CD4-positive, alpha-beta T cell (primary cell): ENCODE results near the gene VILL. TPM values are rescaled to one million over a fixed set of nuclear protein-coding genes. Genes with fewer than 3 reads are reported as not detected.

Experiments
- ATAC-seq: fragments of 200-7000 bp; cut with Tn5 transposase; one replicate; pipeline ENCODE4 v1.10.0; 2022; ENCODE audit warnings: mild to moderate bottlenecking; ENCODE audit not compliant: poor library complexity
- CTCF ChIA-PET: fragments of 350-600 bp; sonication (Branson Sonifier 250); formaldehyde crosslinking; loops from one replicate; lab custom pipeline; 2021; ENCODE audit warnings: antibody characterized with exemption, inconsistent platforms; lab: Charles Lee
- POLR2A ChIA-PET: fragments of 350-600 bp; sonication (Branson Sonifier 250); formaldehyde crosslinking; loops from one replicate; lab custom pipeline; 2021; ENCODE audit warnings: antibody characterized with exemption, inconsistent platforms; lab: Charles Lee
- DNase-seq, 14 experiments: peaks; one replicate each; pipeline ENCODE4 v3.0.0-alpha.2; 2013 to 2020; ENCODE audit warnings: mixed read lengths in 2 of 14
- H3K27ac ChIP-seq, 2 donors: one replicate each; pipeline versions ENCODE4 v1.5.1 to v1.7.0; 2013; ENCODE audit warnings: low read length in 2 of 2, low read depth in 1 of 2, mild to moderate bottlenecking in 1 of 2
- H3K27me3 ChIP-seq, 2 experiments: 1 replicate in 1 of 2; 2 replicates in 1 of 2; pipeline versions ENCODE4 v1.6.1 to v1.7.0; 2013; ENCODE audit warnings: low read length in 2 of 2, control low read depth in 1 of 2, mild to moderate bottlenecking in 1 of 2, moderate library complexity in 1 of 2; ENCODE audit not compliant: insufficient read depth in 2 of 2, control insufficient read depth in 1 of 2
- H3K36me3 ChIP-seq: one replicate; pipeline ENCODE4 v1.6.1; 2013; ENCODE audit warnings: low read length, control low read depth; ENCODE audit not compliant: insufficient read depth
- H3K4me1 ChIP-seq: one replicate; pipeline ENCODE4 v1.6.1; 2013; ENCODE audit warnings: low read length, control low read depth; ENCODE audit not compliant: insufficient read depth
- H3K4me3 ChIP-seq: one replicate; pipeline ENCODE4 v1.5.1; 2013; ENCODE audit warnings: mild to moderate bottlenecking, low read length, moderate library complexity
- H3K9me3 ChIP-seq, 2 experiments: 1 replicate in 1 of 2; 2 replicates in 1 of 2; pipeline versions ENCODE4 v1.6.1 to v1.7.0; 2013; ENCODE audit warnings: low read length in 2 of 2, mild to moderate bottlenecking in 2 of 2, control low read depth in 1 of 2, moderate library complexity in 1 of 2; ENCODE audit not compliant: control insufficient read depth in 1 of 2, insufficient read depth in 1 of 2
- H3K27ac Mint-ChIP-seq: one replicate; pipeline ENCODE4 v1.8.0; 2020; ENCODE audit warnings: mixed read lengths
- H3K27me3 Mint-ChIP-seq: one replicate; pipeline ENCODE4 v1.8.0; 2021; ENCODE audit warnings: mixed read lengths
- H3K36me3 Mint-ChIP-seq: one replicate; pipeline ENCODE4 v1.8.0; 2021; ENCODE audit warnings: low read depth, mixed read lengths
- H3K4me1 Mint-ChIP-seq: one replicate; pipeline ENCODE4 v1.8.0; 2021; ENCODE audit warnings: low read depth, mixed read lengths
- H3K4me3 Mint-ChIP-seq: one replicate; pipeline ENCODE4 v1.8.0; 2020; ENCODE audit warnings: mild to moderate bottlenecking, mixed read lengths
- H3K9me3 Mint-ChIP-seq: one replicate; pipeline ENCODE4 v1.8.0; 2020; ENCODE audit warnings: mixed read lengths
- CTCF ChIP-seq: fragments of 200-600 bp; IDR thresholded peaks from one replicate; pipeline ENCODE4 v1.8.0; 2022; ENCODE audit warnings: antibody characterized with exemption, mild to moderate bottlenecking
- intact Hi-C, 2 experiments: fragments of 100-400 bp; cut with DNase I in 1 of 2; cut with micrococcal nuclease in 1 of 2; formaldehyde crosslinking; loops; one replicate each; pipeline versions ENCODE4 v1.15.1 to v1.9.0; 2023 to 2025; cut with DNase I, micrococcal nuclease
- total RNA-seq, 174 experiments: library from RNA in 2 of 174; stranded (reverse) in 2 of 174; gene quantifications; one replicate each; pipeline ENCODE4 v1.2.3 and lab custom pipeline; 2021 to 2026

VILL gene
- total RNA-seq, 2 experiments from 2014 or later = 23.2 to 24.4 TPM

GRCh38 chr3:38043486-38043885 lies 52.9 kb downstream of the VILL start:
- Mint-ChIP-seq H3K27me3 (no peaks in the 10 kb centered on the region), H3K36me3 (peaks cover 4% of the 10 kb centered on the region), H3K4me1 (peaks cover 19% of the 10 kb centered on the region), H3K27ac (no peak overlapping the region), H3K9me3 (peaks cover 2% of the 10 kb centered on the region), H3K4me3 (no peak overlapping the region)
- ChIA-PET POLR2A (no interaction called here), CTCF (interaction anchor here (0.7 kb wide), 1 partner anchor 47 kb away, joined by 3 read pairs; no protein-coding TSS in a partner anchor)
- intact Hi-C loops = no loop called here
- no peak for TF ChIP-seq CTCF
- no peaks in the 10 kb centered on the region for H3K27me3 ChIP-seq
- no peaks in the 10 kb centered on the region for H3K9me3 ChIP-seq
- no peak overlapping the region for H3K4me3 ChIP-seq
- no peaks in the 10 kb centered on the region for H3K36me3 ChIP-seq
- peaks cover 23% of the 10 kb centered on the region for H3K4me1 ChIP-seq
- ATAC-seq (no peak), DNase-seq (no peak)
- H3K27ac ChIP-seq = no peak overlapping the region

GRCh38 chr3:38046027-38046426 lies 55.4 kb downstream of the VILL start:
- H3K4me1 Mint-ChIP-seq = no peaks in the 10 kb centered on the region

GRCh38 chr3:38046821-38047220 lies 56.2 kb downstream of the VILL start:
- ChIA-PET CTCF (no interaction called here), POLR2A (no interaction called here)
- no peak overlapping the region for H3K4me3 Mint-ChIP-seq
- Histone ChIP-seq H3K27ac (no peak overlapping the region), H3K4me1 (no peaks in the 10 kb centered on the region), H3K4me3 (no peak overlapping the region), H3K36me3 (no peaks in the 10 kb centered on the region), H3K9me3 (no peaks in the 10 kb centered on the region), H3K27me3 (no peaks in the 10 kb centered on the region)
- H3K27me3 Mint-ChIP-seq = no peaks in the 10 kb centered on the region
- no peak overlapping the region for H3K27ac Mint-ChIP-seq
- H3K4me1 Mint-ChIP-seq = no peaks in the 10 kb centered on the region
- H3K9me3 Mint-ChIP-seq = no peaks in the 10 kb centered on the region
- no peak for DNase-seq
- intact Hi-C loops = no loop called here
- no peak for ATAC-seq
- peaks cover 7% of the 10 kb centered on the region for H3K36me3 Mint-ChIP-seq
- TF ChIP-seq CTCF = no peak

More at GRCh38 chr3:38046027-38046426, 55.4 kb downstream of the VILL start:
- POLR2A ChIA-PET = no interaction called here
- TF ChIP-seq CTCF = no peak
- Histone ChIP-seq H3K4me3 (no peak overlapping the region), H3K9me3 (no peaks in the 10 kb centered on the region), H3K27me3 (no peaks in the 10 kb centered on the region), H3K4me1 (no peaks in the 10 kb centered on the region), H3K27ac (no peak overlapping the region), H3K36me3 (no peaks in the 10 kb centered on the region)
- ATAC-seq (no peak), DNase-seq (no peak)
- no peak overlapping the region for H3K27ac Mint-ChIP-seq
- no peaks in the 10 kb centered on the region for H3K27me3 Mint-ChIP-seq
- intact Hi-C loops = no loop called here
- H3K4me3 Mint-ChIP-seq = no peak overlapping the region
- CTCF ChIA-PET = no interaction called here
- peaks cover 4% of the 10 kb centered on the region for H3K36me3 Mint-ChIP-seq
- no peaks in the 10 kb centered on the region for H3K9me3 Mint-ChIP-seq
